Measurements from ENCODE around the gene DDHD1. TPM values are rescaled to one million over a fixed set of nuclear protein-coding genes. Genes with fewer than 3 reads are reported as not detected.

Gene DDHD1
- 6.9 to 10.4 TPM (median 7.3 TPM) in 3 replicates for polyA plus RNA-seq
- polyA plus RNA-seq (2011; ENCODE audit: low read depth) = 7.4 TPM
- polyA plus RNA-seq (2011; cell fraction: cytosol; rRNA removed) = 4.4 and 8.3 TPM in 2 replicates
- polyA plus RNA-seq (2011; cell fraction: nucleus; rRNA removed) = 13.2 and 18.0 TPM in 2 replicates
- polyA plus RNA-seq (2012; ENCODE audit: low replicate concordance) = 3.1 and 6.3 TPM in 2 replicates
- polyA minus RNA-seq = 4.7 to 24.5 TPM (median 11.7 TPM) in 3 replicates
- 7.5 TPM for polyA minus RNA-seq (2011; cell fraction: cytosol; rRNA and poly(A)+ RNA removed)
- 24.0 and 50.6 TPM in 2 replicates for polyA minus RNA-seq (2011; cell fraction: nucleus; rRNA and poly(A)+ RNA removed)

DNA sequence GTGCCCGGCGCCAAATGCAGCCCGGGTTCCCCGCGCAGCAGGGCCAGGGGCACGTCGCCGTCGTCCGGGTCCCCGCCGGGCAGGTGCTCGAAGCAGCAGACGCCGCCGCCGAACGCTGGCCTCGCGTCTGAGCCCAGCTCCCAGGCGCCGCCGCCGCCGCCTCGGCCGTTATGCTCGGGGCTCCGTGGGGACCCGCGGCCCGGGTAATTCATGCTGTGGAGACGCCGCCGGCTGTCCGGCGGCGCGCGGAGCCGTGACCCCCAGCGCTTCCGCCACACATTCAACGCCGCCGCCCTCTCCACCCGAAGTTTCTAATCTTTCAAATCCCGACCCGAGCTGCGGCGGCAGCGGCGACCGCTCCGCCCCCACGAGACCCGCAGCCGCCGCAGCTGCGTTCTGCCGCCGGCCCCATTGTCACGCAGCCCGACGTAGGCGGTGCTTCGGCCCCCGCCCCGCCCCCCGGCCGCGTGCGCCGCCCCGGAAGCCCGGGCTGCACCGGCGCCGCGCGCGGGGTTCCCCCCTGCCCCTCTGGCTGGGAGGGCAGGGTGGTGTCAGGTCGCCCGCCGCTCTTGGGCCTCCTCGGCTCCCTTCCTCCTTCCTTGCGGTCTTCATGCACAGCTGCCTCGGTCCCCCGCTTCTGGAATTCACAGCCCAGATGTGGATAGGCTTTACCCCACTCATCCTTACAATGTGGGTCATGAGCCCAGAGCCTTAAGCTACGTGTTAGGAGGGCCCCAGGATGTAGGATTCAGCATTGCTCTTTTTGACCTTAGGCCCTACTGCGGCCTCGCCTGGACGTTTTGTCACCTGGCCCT, at the start of gene DDHD1:
DDHD1 (minus strand) TSS at position 437 of the 815 bp plus-strand sequence; CDS start at position 212, 225 bp downstream.
- H3K4me2 ChIP-seq (ENCODE audit: control insufficient read depth, extremely low read depth, insufficient read depth, low read depth, low read length) = peak within 1 kb of the TSS; percentile 98
- H2AFZ ChIP-seq (ENCODE audit: control insufficient read depth, low read length) = peak within 1 kb of the TSS; percentile 98
- no peaks in the 10 kb centered on the region for H3K9me1 ChIP-seq (ENCODE audit: control insufficient read depth, extremely low read depth, insufficient read depth, low read length)
- H3K9me3 ChIP-seq (ENCODE audit: control insufficient read depth, low read depth, low read length) = no peaks in the 10 kb centered on the region
- H3K4me1 ChIP-seq (ENCODE audit: control insufficient read depth, extremely low read depth, insufficient read depth, low read length) = peaks cover 9% of the 10 kb centered on the region
- H3K36me3 ChIP-seq (ENCODE audit: control insufficient read depth in 2 of 2, extremely low read depth in 1 of 2, insufficient read depth in 2 of 2, low read length in 2 of 2) = peaks cover 0 to 3% of the 10 kb centered on the region in 2 experiments
- DNase-seq (ENCODE audit: low read depth, low spot score) = no peak
- no peaks in the 10 kb centered on the region for H4K20me1 ChIP-seq (ENCODE audit: control insufficient read depth, extremely low read depth, insufficient read depth, low read length)
- peaks cover 38% of the 10 kb centered on the region for H3K79me2 ChIP-seq (ENCODE audit: control insufficient read depth, insufficient read depth, low read length)
- no peaks in the 10 kb centered on the region for H3K27me3 ChIP-seq (ENCODE audit: control insufficient read depth, extremely low read depth, insufficient read depth, low read length)
- dilution Hi-C loops (cut with MboI; ENCODE audit: extremely low pct_ligation_motif_present, low sequenced_read_pairs) = no loop called here
- TF ChIP-seq, protein P1, sequence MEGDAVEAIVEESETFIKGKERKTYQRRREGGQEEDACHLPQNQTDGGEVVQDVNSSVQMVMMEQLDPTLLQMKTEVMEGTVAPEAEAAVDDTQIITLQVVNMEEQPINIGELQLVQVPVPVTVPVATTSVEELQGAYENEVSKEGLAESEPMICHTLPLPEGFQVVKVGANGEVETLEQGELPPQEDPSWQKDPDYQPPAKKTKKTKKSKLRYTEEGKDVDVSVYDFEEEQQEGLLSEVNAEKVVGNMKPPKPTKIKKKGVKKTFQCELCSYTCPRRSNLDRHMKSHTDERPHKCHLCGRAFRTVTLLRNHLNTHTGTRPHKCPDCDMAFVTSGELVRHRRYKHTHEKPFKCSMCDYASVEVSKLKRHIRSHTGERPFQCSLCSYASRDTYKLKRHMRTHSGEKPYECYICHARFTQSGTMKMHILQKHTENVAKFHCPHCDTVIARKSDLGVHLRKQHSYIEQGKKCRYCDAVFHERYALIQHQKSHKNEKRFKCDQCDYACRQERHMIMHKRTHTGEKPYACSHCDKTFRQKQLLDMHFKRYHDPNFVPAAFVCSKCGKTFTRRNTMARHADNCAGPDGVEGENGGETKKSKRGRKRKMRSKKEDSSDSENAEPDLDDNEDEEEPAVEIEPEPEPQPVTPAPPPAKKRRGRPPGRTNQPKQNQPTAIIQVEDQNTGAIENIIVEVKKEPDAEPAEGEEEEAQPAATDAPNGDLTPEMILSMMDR (optimal IDR thresholded peaks at IDR 0.05 in 1 of 3, IDR thresholded peaks at IDR 0.05 in 1 of 3, conservative IDR thresholded peaks at IDR 0.05 in 1 of 3; ENCODE audit: extremely low read depth in 1 of 3, insufficient read depth in 2 of 3, low read length in 3 of 3) = no peak
- peak within 1 kb of the TSS; percentile 56 for H3K27ac ChIP-seq (ENCODE audit: control insufficient read depth, insufficient read depth, low read length)
- no peak for FAIRE-seq
- H3K4me3 ChIP-seq (ENCODE audit: control insufficient read depth in 2 of 3, extremely low read depth in 1 of 3, insufficient read depth in 2 of 3, low read depth in 1 of 3, low read length in 3 of 3) = peak within 1 kb of the TSS; percentile 63 to 95 (median 94)
- peak within 1 kb of the TSS; percentile 83 for H3K9ac ChIP-seq (ENCODE audit: control insufficient read depth, extremely low read depth, insufficient read depth, low read length)

DNA sequence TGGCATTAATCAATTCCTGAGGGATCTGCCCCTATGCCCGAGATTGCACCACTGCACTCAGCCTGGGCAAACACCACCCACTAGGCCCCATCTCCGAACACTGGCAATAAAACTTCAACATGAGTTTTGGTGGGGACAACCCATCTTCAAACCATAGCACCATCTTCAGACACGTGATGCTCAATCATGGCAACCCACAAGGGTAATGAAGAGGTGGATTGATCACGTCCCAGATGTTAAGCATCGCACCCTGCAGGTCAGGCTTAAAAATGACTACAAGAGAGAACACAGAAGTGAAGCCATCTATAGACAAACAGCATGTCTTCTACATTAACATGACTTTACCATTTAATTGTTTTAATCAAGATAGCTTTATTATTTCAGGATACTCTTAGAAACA, 42.8 kb upstream of the DDHD1 start:
- TF ChIP-seq, protein P1 (optimal IDR thresholded peaks at IDR 0.05 in 1 of 3, IDR thresholded peaks at IDR 0.05 in 1 of 3, conservative IDR thresholded peaks at IDR 0.05 in 1 of 3; ENCODE audit: extremely low read depth in 1 of 3, insufficient read depth in 2 of 3, low read length in 3 of 3) = no peak
- H3K4me1 ChIP-seq (ENCODE audit: control insufficient read depth, extremely low read depth, insufficient read depth, low read length) = no peaks in the 10 kb centered on the region
- H3K9me1 ChIP-seq (ENCODE audit: control insufficient read depth, extremely low read depth, insufficient read depth, low read length) = no peaks in the 10 kb centered on the region
- no peaks in the 10 kb centered on the region for H3K9me3 ChIP-seq (ENCODE audit: control insufficient read depth, low read depth, low read length)
- FAIRE-seq (no peak), DNase-seq (ENCODE audit: low read depth, low spot score) (no peak)
- no peak overlapping the region for H3K9ac ChIP-seq (ENCODE audit: control insufficient read depth, extremely low read depth, insufficient read depth, low read length)
- H3K27me3 ChIP-seq (ENCODE audit: control insufficient read depth, extremely low read depth, insufficient read depth, low read length) = no peaks in the 10 kb centered on the region
- H4K20me1 ChIP-seq (ENCODE audit: control insufficient read depth, extremely low read depth, insufficient read depth, low read length) = no peaks in the 10 kb centered on the region
- no peaks in the 10 kb centered on the region for H3K79me2 ChIP-seq (ENCODE audit: control insufficient read depth, insufficient read depth, low read length)
- no peak overlapping the region for H3K27ac ChIP-seq (ENCODE audit: control insufficient read depth, insufficient read depth, low read length)
- dilution Hi-C loops (cut with MboI; ENCODE audit: extremely low pct_ligation_motif_present, low sequenced_read_pairs) = no loop called here
- H3K4me3 ChIP-seq (ENCODE audit: control insufficient read depth in 2 of 3, extremely low read depth in 1 of 3, insufficient read depth in 2 of 3, low read depth in 1 of 3, low read length in 3 of 3) = no peak overlapping the region
- H3K36me3 ChIP-seq (ENCODE audit: control insufficient read depth in 2 of 2, extremely low read depth in 1 of 2, insufficient read depth in 2 of 2, low read length in 2 of 2) = no peaks in the 10 kb centered on the region
- H2AFZ ChIP-seq (ENCODE audit: control insufficient read depth, low read length) = no peak overlapping the region
- no peak overlapping the region for H3K4me2 ChIP-seq (ENCODE audit: control insufficient read depth, extremely low read depth, insufficient read depth, low read depth, low read length)
